IMR-90 (cell line): ENCODE data around the gene RNF166.
A peak's percentile ranks its signal among the peaks of the same experiment; 100 is the strongest.

Experiments
- BHLHE40 ChIP-seq: fragments of 150-350 bp; IDR thresholded peaks from 2 replicates; pipeline ENCODE4 v1.6.1; 2016; ENCODE audit warnings: mild to moderate bottlenecking, low read depth, low read length
- CEBPB ChIP-seq: IDR thresholded peaks from 2 replicates; pipeline ENCODE4 v1.6.1; 2012; ENCODE audit warnings: low read depth, low read length, improper control_type of control experiment
- FOS ChIP-seq: fragments of 150-350 bp; IDR thresholded peaks from 2 replicates; pipeline ENCODE4 v1.6.1; 2016; ENCODE audit warnings: low read depth, low read length
- MXI1 ChIP-seq: IDR thresholded peaks from 2 replicates; pipeline ENCODE4 v1.6.1; 2012; ENCODE audit warnings: low read depth, mild to moderate bottlenecking, low read length, moderate library complexity, borderline replicate concordance
- POLR2A ChIP-seq: IDR thresholded peaks from 2 replicates; pipeline ENCODE4 v1.6.1; 2012; ENCODE audit warnings: mild to moderate bottlenecking, low read depth, low read length
- RAD21 ChIP-seq: IDR thresholded peaks from 2 replicates; pipeline ENCODE4 v1.6.1; 2012; ENCODE audit warnings: low read length, improper control_type of control experiment
- RCOR1 ChIP-seq: IDR thresholded peaks from 2 replicates; pipeline ENCODE4 v1.6.1; 2012; ENCODE audit warnings: mild to moderate bottlenecking, low read length, improper control_type of control experiment; ENCODE audit not compliant: insufficient replicate concordance
- RFX5 ChIP-seq: IDR thresholded peaks from 2 replicates; pipeline ENCODE4 v1.8.0; 2012; ENCODE audit warnings: low read depth, mild to moderate bottlenecking, low read length, moderate library complexity
- SMC3 ChIP-seq: fragments of 150-350 bp; IDR thresholded peaks from 2 replicates; pipeline ENCODE4 v1.6.1; 2016; ENCODE audit warnings: low read depth, mild to moderate bottlenecking, antibody characterized with exemption, low read length, moderate library complexity
- TF ChIP-seq, protein P1 (sequence below): conservative IDR thresholded peaks from 2 replicates; pipeline ENCODE4 v1.5.1; 2012; ENCODE audit warnings: mild to moderate bottlenecking, low read depth, low read length, improper control_type of control experiment
- TF ChIP-seq, protein P2 (sequence below): fragments of 150-350 bp; IDR thresholded peaks from 2 replicates; pipeline ENCODE4 v1.6.1; 2016; ENCODE audit warnings: low read depth, mild to moderate bottlenecking, low read length, moderate library complexity, borderline replicate concordance
- TF ChIP-seq, protein P3 (sequence below): fragments of 150-350 bp; IDR thresholded peaks from 2 replicates; pipeline ENCODE4 v1.6.1; 2017; ENCODE audit warnings: mild to moderate bottlenecking, antibody characterized with exemption, low read length, low read depth

DNA sequence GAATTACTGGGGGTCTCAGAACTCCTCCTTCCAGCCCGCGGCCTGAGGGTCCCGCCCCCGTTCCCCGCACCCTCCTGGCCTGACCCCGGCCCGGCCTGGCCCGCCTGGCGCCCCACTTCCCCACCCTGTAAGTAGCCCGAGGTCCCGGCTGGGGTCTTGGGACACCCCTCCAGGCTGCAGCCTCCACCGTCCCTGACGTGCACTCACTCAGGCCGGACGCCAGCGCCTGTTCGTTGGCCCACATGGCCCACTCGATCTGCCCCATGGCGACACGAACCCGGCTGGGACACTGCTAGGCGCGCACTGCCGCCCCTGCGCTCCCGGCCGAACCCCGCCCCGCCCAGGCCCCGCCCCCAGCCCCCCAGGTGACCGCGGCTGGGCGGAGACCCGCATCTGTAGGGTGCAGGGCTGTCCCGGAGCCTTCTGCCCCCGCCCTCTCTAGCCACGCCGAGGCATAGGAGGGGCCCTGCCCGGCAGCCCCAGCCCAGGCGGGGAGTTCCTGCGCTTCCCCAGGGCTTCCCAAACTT lies 55.4 kb downstream of the RNF166 start, which contains the start of gene CYBA:
- TF ChIP-seq, protein P1, sequence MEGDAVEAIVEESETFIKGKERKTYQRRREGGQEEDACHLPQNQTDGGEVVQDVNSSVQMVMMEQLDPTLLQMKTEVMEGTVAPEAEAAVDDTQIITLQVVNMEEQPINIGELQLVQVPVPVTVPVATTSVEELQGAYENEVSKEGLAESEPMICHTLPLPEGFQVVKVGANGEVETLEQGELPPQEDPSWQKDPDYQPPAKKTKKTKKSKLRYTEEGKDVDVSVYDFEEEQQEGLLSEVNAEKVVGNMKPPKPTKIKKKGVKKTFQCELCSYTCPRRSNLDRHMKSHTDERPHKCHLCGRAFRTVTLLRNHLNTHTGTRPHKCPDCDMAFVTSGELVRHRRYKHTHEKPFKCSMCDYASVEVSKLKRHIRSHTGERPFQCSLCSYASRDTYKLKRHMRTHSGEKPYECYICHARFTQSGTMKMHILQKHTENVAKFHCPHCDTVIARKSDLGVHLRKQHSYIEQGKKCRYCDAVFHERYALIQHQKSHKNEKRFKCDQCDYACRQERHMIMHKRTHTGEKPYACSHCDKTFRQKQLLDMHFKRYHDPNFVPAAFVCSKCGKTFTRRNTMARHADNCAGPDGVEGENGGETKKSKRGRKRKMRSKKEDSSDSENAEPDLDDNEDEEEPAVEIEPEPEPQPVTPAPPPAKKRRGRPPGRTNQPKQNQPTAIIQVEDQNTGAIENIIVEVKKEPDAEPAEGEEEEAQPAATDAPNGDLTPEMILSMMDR = no peak
- TF ChIP-seq, protein P2, sequence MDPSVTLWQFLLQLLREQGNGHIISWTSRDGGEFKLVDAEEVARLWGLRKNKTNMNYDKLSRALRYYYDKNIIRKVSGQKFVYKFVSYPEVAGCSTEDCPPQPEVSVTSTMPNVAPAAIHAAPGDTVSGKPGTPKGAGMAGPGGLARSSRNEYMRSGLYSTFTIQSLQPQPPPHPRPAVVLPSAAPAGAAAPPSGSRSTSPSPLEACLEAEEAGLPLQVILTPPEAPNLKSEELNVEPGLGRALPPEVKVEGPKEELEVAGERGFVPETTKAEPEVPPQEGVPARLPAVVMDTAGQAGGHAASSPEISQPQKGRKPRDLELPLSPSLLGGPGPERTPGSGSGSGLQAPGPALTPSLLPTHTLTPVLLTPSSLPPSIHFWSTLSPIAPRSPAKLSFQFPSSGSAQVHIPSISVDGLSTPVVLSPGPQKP = no peak
- TF ChIP-seq POLR2A (no peak), BHLHE40 (no peak), SMC3 (no peak), RFX5 (no peak), RAD21 (no peak), CEBPB (no peak), MXI1 (peak; percentile 59; the same call in 1 of the 2 replicates), RCOR1 (no peak), FOS (no peak)
- TF ChIP-seq, protein P3, sequence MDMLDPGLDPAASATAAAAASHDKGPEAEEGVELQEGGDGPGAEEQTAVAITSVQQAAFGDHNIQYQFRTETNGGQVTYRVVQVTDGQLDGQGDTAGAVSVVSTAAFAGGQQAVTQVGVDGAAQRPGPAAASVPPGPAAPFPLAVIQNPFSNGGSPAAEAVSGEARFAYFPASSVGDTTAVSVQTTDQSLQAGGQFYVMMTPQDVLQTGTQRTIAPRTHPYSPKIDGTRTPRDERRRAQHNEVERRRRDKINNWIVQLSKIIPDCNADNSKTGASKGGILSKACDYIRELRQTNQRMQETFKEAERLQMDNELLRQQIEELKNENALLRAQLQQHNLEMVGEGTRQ = no peak
